PFSK-1 (cell line): Measurements from ENCODE around the gene TP53.

ENCODE experiments used
- FOXP2 ChIP-seq: optimal IDR thresholded peaks from 2 replicates; pipeline ENCODE3; 2011; ENCODE audit warnings: borderline replicate concordance, control low read depth, inconsistent platforms; ENCODE audit not compliant: insufficient read depth; ENCODE audit errors: extremely low read length, extremely low read depth
- POLR2AphosphoS5 ChIP-seq: IDR thresholded peaks from 2 replicates; pipeline ENCODE4 v1.6.1; 2012; ENCODE audit warnings: low read depth, mild to moderate bottlenecking, control low read depth, low read length, moderate library complexity
- SIN3A ChIP-seq: IDR thresholded peaks from 2 replicates; pipeline ENCODE4 v1.6.1; 2012; ENCODE audit warnings: mild to moderate bottlenecking, low read length, moderate library complexity, borderline replicate concordance; ENCODE audit not compliant: insufficient read depth
- TAF1 ChIP-seq: IDR thresholded peaks from 2 replicates; pipeline ENCODE4 v1.6.1; 2012; ENCODE audit warnings: low read length, control low read depth, borderline replicate concordance; ENCODE audit not compliant: insufficient read depth
- TF ChIP-seq, protein P1 (sequence below), 2 experiments: IDR thresholded peaks; 2 replicates each; pipeline versions ENCODE4 v1.6.1 to v1.8.0; 2011 to 2012; ENCODE audit warnings: low read depth in 2 of 2, low read length in 2 of 2, control low read depth in 1 of 2, inconsistent platforms in 1 of 2, mild to moderate bottlenecking in 1 of 2, moderate library complexity in 1 of 2; ENCODE audit not compliant: insufficient read depth in 1 of 2

Gene TP53

DNA sequence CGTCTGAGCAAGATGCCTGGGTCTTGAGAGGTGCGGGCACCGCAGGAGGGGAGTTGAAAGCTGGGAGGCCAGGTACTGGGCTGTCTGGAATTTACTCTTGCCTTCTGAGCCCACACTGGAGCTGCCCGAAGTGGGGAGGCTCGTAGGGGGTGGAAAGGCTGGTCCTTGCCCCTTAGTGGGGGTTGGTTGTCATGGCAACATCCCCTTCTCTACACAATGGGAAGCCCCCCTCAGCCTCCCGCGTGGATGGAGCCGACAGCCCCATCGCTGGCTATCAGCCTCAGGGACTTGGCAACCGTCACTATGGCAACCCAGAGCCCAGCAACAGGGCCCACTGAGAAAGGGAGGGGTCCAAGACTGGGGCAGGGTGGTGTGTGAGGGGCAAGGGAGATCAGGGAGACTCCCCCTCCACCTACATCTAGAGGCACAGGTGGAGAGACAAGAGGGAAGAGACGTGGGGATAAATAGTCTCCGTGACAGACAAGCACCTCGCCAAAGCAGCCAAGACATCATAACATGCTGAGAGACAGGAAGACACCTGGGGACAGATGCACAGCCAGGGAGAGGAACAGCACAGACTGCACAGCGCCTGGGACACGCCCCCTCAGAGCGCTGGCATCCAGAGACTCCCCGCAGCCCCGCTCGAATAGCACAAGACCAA, 25.0 kb upstream of the TP53 start:
- TF ChIP-seq POLR2AphosphoS5 (no peak), FOXP2 (no peak), SIN3A (no peak), TAF1 (no peak)
- TF ChIP-seq, protein P1, sequence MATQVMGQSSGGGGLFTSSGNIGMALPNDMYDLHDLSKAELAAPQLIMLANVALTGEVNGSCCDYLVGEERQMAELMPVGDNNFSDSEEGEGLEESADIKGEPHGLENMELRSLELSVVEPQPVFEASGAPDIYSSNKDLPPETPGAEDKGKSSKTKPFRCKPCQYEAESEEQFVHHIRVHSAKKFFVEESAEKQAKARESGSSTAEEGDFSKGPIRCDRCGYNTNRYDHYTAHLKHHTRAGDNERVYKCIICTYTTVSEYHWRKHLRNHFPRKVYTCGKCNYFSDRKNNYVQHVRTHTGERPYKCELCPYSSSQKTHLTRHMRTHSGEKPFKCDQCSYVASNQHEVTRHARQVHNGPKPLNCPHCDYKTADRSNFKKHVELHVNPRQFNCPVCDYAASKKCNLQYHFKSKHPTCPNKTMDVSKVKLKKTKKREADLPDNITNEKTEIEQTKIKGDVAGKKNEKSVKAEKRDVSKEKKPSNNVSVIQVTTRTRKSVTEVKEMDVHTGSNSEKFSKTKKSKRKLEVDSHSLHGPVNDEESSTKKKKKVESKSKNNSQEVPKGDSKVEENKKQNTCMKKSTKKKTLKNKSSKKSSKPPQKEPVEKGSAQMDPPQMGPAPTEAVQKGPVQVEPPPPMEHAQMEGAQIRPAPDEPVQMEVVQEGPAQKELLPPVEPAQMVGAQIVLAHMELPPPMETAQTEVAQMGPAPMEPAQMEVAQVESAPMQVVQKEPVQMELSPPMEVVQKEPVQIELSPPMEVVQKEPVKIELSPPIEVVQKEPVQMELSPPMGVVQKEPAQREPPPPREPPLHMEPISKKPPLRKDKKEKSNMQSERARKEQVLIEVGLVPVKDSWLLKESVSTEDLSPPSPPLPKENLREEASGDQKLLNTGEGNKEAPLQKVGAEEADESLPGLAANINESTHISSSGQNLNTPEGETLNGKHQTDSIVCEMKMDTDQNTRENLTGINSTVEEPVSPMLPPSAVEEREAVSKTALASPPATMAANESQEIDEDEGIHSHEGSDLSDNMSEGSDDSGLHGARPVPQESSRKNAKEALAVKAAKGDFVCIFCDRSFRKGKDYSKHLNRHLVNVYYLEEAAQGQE (IDR thresholded peaks at IDR 0.05; ENCODE audit: insufficient read depth in 1 of 2, low read depth in 2 of 2, low read length in 2 of 2): no peak

DNA sequence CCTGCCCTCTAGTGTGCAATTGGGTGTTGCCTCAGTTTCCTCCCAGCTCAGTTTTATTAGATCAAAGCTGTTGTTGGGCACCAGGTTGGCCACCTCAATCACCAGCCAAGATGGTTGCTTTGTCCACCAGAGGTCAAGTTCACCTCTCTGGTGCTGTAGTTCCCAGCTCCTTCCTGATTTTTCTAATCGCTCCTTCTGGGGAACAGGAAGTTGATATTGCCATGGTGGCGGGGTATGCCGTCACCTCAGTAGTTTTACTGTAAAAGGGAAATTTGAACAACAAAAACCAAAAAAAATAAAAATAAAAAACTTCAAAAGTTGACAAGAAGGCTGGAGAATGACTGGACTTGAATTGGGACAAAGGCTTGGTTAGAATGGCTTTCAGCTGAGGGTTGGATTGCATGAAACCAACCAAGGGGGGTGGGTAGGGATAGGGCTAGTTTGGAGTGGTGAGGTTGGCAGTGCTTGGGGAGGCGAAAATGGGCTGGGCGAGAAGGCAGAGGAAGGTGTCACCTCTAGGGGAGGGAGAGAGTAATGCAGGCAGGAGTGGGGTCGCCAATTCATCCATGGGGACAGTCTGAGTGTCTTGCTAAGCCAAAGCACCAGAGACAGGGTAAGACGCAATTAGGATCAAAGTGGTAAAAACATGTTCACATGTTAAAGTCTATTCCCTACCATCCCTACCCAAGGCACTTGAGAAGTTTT, 23.9 kb upstream of the TP53 start:
- TF ChIP-seq SIN3A (no peak), POLR2AphosphoS5 (no peak), TAF1 (no peak), FOXP2 (no peak)
- TF ChIP-seq, protein P1 (IDR thresholded peaks at IDR 0.05; ENCODE audit: insufficient read depth in 1 of 2, low read depth in 2 of 2, low read length in 2 of 2): no peak

DNA sequence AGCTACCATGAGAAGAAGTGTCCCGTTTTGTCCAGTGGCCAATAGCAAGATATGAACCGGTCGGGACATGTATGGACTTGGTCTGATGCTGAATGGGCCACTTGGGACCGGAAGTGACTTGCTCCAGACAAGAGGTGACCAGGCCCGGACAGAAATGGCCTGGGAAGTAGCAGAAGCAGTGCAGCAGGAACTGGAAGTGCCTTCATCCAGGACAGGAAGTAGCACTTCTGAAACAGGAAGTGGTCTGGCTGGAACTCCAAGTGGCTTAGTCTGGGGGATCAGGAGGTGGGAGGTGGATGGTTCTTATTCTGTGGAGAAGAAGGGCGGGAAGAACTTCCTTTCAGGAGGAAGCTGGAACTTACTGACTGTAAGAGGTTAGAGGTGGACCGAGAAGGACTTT, 23.0 kb upstream of the TP53 start:
- 0 out of 2 replicates have a peak, but pooled peaks have one; percentile 14 for TF ChIP-seq SIN3A
- TF ChIP-seq TAF1: peak; percentile 53; the same call in 1 of the 2 replicates
- TF ChIP-seq, protein P1 (IDR thresholded peaks at IDR 0.05; ENCODE audit: insufficient read depth in 1 of 2, low read depth in 2 of 2, low read length in 2 of 2): no peak; a peak in 1 of 4 replicates
- TF ChIP-seq POLR2AphosphoS5: peak; percentile 62
- no peak for TF ChIP-seq FOXP2

DNA sequence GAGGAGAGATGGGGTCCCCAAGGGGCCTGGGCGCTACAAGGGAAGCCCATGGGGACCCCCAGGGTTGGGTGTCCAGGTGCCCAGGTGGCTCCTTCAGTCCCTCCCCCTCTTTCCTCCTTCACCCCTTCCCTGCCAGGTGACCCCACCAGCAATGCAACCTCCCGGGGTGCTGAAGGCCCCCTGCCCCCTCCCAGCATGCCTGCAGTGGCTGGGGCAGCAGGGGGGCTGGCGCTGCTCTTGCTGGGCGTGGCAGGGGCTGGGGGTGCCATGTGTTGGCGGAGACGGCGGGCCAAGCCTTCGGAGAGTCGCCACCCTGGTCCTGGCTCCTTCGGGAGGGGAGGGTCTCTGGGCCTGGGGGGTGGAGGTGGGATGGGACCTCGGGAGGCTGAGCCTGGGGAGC, 21.7 kb upstream of the TP53 start:
- TF ChIP-seq, protein P1 (IDR thresholded peaks at IDR 0.05; ENCODE audit: insufficient read depth in 1 of 2, low read depth in 2 of 2, low read length in 2 of 2): no peak
- TF ChIP-seq POLR2AphosphoS5: no peak
- no peak for TF ChIP-seq TAF1
- no peak for TF ChIP-seq SIN3A
- no peak for TF ChIP-seq FOXP2
